Progenitor cell of endocrine pancreas (in vitro differentiated cells): ENCODE results near the gene TRA2A. TPM values are rescaled to one million over a fixed set of nuclear protein-coding genes. Genes with fewer than 3 reads are reported as not detected.
A peak's percentile ranks its signal among the peaks of the same experiment; 100 is the strongest.

Source experiments
- DNase-seq: peaks from one replicate; pipeline ENCODE4 v3.0.0; 2021; ENCODE audit warnings: low spot score; ENCODE audit not compliant: unreplicated experiment
- H3K27ac Mint-ChIP-seq: 2 replicates; pipeline ENCODE4 v1.8.0; 2021; ENCODE audit warnings: mild to moderate bottlenecking, moderate library complexity, mixed read lengths
- H3K27me3 Mint-ChIP-seq: 2 replicates; pipeline ENCODE4 v1.8.0; 2021; ENCODE audit warnings: mixed read lengths
- H3K36me3 Mint-ChIP-seq: 2 replicates; pipeline ENCODE4 v1.8.0; 2022; ENCODE audit warnings: mixed read lengths; ENCODE audit not compliant: insufficient read depth
- H3K4me1 Mint-ChIP-seq: 2 replicates; pipeline ENCODE4 v1.8.0; 2021; ENCODE audit warnings: low read depth, mixed read lengths
- H3K4me3 Mint-ChIP-seq: 2 replicates; pipeline ENCODE4 v1.8.0; 2021; ENCODE audit warnings: low read depth, mild to moderate bottlenecking, moderate library complexity, mixed read lengths
- H3K9me3 Mint-ChIP-seq: 2 replicates; pipeline ENCODE4 v1.8.0; 2021; ENCODE audit warnings: low read depth, mixed read lengths
- total RNA-seq: library from RNA; stranded (reverse); gene quantifications from 2 replicates; pipeline ENCODE4 v1.2.1, GENCODE V29; 2021
- TF ChIP-seq, protein P1 (sequence below): fragments of 200-600 bp; sonication (generic); IDR thresholded peaks from one replicate; pipeline ENCODE4 v1.5.0; 2021; ENCODE audit warnings: antibody characterized with exemption, mild to moderate bottlenecking; ENCODE audit not compliant: unreplicated experiment

TRA2A gene
- total RNA-seq, 1 donor from 2014 or later, result 216 TPM

DNA sequence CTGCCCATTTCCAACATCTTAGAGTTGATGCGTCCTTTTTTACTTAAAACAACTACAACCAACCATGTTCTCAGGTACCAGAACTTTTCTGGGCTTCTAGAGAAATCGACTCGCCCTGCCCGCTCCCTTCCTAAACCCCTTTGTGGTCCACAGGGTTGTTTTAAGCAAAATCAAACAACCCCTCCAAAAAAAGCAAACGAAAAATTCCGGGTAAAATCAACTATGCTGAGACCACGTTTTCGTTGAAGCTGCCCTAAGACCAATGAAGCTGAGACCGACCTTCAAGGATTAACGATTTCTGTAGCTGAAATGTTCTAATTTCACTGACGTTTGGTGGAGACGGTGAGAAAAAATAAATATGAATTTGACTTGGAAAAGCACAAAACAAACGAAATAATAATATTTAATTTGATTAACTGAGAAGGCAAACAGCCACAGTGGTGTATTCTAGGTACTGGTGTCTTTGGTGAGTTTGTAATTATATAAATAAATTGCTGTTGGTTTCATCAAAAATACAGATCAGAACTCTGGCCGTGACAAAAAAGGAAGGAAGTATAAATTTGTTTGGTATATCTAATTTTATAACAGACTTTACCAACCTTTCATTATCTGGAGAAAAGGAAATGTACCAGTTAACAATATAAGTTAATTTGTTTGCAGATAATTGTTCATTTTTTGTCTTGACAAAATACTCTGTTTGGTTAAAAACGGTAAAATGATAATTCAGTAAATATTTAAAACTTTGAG is 56.8 kb downstream of the TRA2A start:
- H3K36me3 Mint-ChIP-seq, result no peaks in the 10 kb centered on the region

DNA sequence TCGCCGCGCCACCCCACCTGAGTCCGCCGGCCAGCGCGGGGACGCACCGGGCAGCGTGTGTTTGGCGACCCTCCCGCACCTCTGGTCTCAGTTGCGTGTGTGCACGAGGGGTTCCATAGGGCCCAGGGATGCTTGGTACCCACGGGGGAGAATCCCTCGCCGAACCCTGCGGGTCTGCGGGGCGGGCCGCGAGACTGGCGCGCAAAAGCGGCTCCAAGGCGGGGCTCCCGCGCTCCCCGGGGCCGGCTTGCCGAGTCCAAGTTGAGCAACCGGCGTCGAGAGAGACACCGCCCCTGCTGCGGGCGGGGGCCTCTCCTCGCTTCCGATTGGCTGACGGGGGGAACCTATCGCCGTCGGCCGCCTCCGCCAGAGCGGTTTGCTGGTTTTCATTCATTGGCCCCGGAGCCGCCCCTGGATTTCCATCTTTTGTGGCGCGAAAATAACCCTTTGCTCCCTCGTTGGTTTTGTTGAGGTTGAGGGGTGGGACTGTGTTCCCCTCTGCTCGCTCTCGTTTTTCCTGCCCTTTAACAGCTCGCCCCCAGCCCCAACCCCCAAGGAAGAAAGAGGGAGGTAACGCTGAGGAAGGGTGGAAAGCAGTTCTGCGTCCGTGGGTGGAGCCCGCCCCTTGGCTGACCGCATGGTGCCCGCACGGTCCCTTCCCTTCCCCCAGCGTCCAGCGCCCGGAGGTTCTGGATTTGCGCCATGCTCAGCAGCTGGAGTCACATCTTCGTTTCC is 57.5 kb downstream of the TRA2A start:
- Mint-ChIP-seq H3K27me3 (no peaks in the 10 kb centered on the region), H3K9me3 (no peaks in the 10 kb centered on the region), H3K36me3 (no peaks in the 10 kb centered on the region), H3K27ac (peak overlapping the region; percentile 95), H3K4me3 (peak overlapping the region; percentile 87), H3K4me1 (peaks cover 30% of the 10 kb centered on the region)
- DNase-seq, result peak; percentile 93
- TF ChIP-seq, protein P1, sequence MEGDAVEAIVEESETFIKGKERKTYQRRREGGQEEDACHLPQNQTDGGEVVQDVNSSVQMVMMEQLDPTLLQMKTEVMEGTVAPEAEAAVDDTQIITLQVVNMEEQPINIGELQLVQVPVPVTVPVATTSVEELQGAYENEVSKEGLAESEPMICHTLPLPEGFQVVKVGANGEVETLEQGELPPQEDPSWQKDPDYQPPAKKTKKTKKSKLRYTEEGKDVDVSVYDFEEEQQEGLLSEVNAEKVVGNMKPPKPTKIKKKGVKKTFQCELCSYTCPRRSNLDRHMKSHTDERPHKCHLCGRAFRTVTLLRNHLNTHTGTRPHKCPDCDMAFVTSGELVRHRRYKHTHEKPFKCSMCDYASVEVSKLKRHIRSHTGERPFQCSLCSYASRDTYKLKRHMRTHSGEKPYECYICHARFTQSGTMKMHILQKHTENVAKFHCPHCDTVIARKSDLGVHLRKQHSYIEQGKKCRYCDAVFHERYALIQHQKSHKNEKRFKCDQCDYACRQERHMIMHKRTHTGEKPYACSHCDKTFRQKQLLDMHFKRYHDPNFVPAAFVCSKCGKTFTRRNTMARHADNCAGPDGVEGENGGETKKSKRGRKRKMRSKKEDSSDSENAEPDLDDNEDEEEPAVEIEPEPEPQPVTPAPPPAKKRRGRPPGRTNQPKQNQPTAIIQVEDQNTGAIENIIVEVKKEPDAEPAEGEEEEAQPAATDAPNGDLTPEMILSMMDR, result no peak

More for the DNA sequence above, 56.8 kb downstream of the TRA2A start:
- Mint-ChIP-seq H3K4me1 (peaks cover 30% of the 10 kb centered on the region), H3K27me3 (no peaks in the 10 kb centered on the region), H3K4me3 (peak overlapping the region; percentile 87), H3K27ac (peak overlapping the region; percentile 95), H3K9me3 (no peaks in the 10 kb centered on the region)
- no peak for DNase-seq
- TF ChIP-seq, protein P1, result no peak

DNA sequence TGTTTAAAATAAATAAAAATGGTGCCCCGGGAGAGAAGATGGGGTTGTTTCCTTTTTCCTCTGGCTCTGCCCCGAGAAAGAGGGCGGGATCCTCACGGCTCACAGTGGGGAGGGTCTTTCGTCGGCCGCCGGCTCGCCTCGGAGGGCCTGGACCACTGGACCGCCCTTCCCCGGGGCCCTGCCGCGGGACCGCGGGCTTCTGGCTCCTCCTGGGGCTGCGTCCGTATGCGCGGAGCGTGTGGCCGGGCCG is 58.0 kb downstream of the TRA2A start:
- H3K4me3 Mint-ChIP-seq, result peak overlapping the region; percentile 87
- peaks cover 28% of the 10 kb centered on the region for H3K4me1 Mint-ChIP-seq
- no peaks in the 10 kb centered on the region for H3K36me3 Mint-ChIP-seq
- no peaks in the 10 kb centered on the region for H3K9me3 Mint-ChIP-seq
- TF ChIP-seq, protein P1, result no peak
- H3K27ac Mint-ChIP-seq, result peak overlapping the region; percentile 96
- H3K27me3 Mint-ChIP-seq, result no peaks in the 10 kb centered on the region
- no peak for DNase-seq

DNA sequence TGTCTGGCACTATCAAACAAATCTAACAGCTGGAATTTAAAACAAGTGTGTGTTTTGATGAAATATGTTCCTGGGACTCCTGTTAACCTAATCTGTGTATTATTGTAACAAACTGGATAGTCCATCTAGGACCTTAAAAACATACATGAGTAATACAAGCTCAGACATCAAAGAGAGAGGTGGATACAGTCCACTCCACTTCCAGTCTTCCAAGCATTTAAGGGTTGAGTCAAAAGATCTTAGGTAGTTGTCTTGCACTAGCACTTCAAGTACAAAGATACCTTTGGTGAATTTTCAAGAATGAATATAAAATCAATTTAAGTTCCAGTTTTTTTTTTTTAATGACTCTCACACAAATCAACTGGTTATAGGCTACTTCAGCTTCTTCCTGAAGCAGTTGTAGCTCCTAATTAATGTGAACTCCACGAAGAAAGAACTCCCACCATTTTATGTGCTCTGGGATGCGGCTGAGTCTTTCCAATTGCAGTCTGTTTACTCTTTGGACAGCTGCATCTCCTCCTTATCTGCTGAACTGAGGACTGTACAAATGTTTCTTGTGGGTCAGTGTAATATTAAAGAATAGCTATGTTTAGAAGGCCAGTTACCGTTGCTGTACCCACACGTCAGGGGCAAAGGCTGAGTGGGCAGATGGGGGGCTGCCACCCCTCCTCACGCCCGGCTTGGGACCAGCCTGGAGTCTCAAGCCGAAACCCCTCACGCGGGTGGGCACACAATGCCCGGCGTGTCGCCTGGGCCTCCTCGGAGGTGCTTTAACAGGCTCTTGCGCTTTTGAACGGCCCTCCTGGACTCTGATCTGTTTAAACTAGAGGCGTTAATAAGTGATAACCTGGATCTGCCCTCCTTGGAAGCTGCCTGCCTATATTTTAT is 58.6 kb downstream of the TRA2A start:
- H3K36me3 Mint-ChIP-seq, result no peaks in the 10 kb centered on the region
- no peaks in the 10 kb centered on the region for H3K27me3 Mint-ChIP-seq
- H3K9me3 Mint-ChIP-seq, result no peaks in the 10 kb centered on the region
- no peak for DNase-seq
- TF ChIP-seq, protein P1, result no peak
- H3K4me3 Mint-ChIP-seq, result peak overlapping the region; percentile 87
- H3K4me1 Mint-ChIP-seq, result peaks cover 28% of the 10 kb centered on the region
- H3K27ac Mint-ChIP-seq, result peak overlapping the region; percentile 96

DNA sequence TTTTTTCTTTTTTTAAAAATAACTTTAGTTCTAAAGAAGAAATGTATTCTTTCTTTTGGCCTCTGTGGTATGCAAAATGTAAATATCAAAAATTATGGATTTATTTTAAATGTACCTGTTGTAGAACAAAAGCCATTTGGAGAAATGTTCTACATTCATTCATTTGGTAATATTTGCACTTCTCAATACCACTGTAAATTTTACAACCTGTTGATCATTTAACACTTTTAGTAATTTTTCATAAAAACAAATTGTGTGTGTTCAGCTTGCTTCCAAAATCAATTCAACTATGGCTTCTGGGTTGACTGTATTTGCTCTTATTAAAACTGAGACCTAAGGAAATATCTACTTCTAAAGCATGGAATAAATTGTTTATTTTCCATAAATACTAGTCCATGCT is 59.2 kb downstream of the TRA2A start:
- H3K4me1 Mint-ChIP-seq, result peaks cover 31% of the 10 kb centered on the region
- TF ChIP-seq, protein P1, result no peak
- H3K27ac Mint-ChIP-seq, result peak overlapping the region; percentile 96
- no peaks in the 10 kb centered on the region for H3K36me3 Mint-ChIP-seq
- no peak for DNase-seq
- H3K9me3 Mint-ChIP-seq, result no peaks in the 10 kb centered on the region
- peak overlapping the region; percentile 87 for H3K4me3 Mint-ChIP-seq
- no peaks in the 10 kb centered on the region for H3K27me3 Mint-ChIP-seq
